ENCODE data around the gene UBE2K.
"Not testable (repeated sequence)": the region's sequence is repeated elsewhere in the genome, so short reads cannot be mapped to it uniquely, and the experiment has no call there.

The UBE2K gene

DNA sequence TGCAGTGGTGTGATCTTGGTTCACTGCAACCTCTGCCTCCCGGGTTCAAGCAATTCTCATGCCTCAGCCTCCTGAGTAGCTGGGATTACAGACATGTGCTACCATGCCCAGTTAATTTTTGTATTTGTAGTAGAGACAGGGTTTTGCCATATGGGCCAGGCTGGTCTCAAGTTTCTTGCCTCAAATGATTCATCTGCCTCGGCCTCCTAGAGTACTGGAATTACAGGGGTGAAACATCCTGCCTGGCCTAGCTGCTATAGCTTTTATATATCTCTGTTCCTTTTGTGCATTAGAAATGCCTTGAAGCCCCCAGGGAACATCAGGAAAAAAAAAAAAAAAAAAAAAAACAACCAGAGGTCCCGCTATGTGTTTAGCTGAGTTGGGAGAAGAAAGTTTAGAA is 34.8 kb downstream of the UBE2K start:
- DNase-seq, result no peak

DNA sequence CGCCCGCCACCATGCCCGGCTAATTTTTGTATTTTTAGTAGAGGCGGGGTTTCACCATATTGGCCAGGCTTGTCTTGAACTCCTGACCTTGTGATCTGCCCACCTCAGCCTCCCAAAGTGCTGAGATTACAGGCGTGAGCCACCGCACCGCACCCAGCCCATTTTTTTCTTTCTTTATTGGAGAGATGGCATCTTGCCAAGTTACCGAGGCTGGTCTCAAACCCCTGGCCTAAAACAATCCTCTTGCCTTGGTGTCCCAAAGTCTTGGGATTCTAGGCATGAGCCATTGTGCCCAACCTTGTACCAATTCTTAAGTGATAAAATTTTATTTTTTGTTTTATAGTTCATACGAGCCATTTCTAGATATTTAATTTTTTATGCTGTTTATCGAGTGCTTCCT is 41.7 kb downstream of the UBE2K start:
- not testable (repeated sequence) for DNase-seq

GRCh38 chr4:39741401-39741800 is 43.5 kb downstream of the UBE2K start:
- no peak for DNase-seq

GRCh38 chr4:39745920-39746319 is 48.0 kb downstream of the UBE2K start:
- DNase-seq, result no peak

DNA sequence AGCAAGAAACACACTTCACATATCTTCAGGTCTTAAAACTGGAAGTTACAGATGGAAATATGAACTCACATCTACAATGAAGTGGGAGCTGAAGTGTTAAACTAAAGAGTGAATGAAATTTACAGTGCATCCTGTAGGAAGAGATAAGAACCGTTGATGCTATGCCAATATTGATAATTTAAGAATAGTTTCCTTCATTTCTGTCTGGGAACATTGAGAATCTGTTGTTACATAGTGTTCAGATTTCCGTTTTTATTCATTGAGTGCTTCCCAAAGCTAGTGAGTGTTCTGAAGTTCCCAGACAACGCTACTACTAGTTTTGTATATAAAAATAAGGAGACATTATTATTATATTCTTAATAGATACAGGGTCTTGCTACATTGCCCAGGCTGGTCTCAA is 52.3 kb downstream of the UBE2K start:
- no peak for DNase-seq

GRCh38 chr4:39754309-39754708 is 56.4 kb downstream of the UBE2K start:
- DNase-seq, result no peak

- no peak for DNase-seq
Measured at GRCh38 chr4:39756159-39756558, 58.2 kb downstream of the UBE2K start.

DNA sequence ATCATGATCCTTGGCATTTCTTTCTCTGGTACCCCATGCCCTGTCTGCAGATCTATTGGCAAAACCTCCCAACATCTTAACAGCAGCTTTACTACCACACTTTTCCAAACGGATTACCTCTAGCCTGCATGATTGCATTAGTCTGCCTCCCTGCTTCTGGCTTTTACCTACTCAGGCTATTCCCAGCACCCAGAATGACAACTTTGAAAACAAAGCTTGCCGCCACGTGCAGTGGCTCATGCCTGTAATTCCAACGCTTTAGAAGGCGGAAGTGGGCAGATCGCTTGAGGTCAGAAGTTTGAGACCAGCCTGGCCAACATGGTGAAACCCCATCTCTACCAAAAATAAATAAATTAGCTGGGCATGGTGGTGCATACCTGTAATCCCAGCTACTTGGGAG is 60.2 kb downstream of the UBE2K start:
- no peak for DNase-seq

GRCh38 chr4:39759569-39759968 is 61.6 kb downstream of the UBE2K start:
- DNase-seq, result no peak

DNA sequence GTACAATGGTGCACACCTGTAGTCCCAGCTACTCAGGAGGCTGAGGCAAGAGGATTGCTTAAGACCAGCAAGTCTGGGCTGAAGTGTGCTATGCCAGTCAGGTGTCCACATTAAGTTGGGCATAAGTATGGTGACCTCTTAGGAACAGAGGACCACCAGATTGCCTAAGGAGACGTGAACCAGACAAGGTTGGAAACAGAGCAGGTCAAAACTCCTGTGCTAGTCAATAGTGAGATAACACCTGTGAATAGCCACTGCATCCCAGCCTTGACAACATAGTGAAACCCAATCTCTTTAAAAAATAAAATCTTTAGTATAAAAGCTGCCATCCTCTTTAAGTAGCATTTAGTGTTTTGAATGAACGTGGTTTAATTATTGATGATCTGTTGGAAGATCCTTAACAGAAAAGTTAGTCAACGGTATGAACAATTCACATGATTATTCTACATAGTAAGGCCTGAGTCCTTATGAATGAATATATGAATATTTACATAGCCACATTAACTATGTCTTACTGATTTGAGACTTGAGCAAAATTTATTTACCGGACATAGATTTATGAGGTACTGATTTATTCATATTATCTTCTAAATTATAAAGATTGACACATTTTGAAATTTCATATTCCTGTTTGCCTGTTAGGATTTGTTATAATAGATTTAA is 63.2 kb downstream of the UBE2K start:
- no peak for DNase-seq

DNA sequence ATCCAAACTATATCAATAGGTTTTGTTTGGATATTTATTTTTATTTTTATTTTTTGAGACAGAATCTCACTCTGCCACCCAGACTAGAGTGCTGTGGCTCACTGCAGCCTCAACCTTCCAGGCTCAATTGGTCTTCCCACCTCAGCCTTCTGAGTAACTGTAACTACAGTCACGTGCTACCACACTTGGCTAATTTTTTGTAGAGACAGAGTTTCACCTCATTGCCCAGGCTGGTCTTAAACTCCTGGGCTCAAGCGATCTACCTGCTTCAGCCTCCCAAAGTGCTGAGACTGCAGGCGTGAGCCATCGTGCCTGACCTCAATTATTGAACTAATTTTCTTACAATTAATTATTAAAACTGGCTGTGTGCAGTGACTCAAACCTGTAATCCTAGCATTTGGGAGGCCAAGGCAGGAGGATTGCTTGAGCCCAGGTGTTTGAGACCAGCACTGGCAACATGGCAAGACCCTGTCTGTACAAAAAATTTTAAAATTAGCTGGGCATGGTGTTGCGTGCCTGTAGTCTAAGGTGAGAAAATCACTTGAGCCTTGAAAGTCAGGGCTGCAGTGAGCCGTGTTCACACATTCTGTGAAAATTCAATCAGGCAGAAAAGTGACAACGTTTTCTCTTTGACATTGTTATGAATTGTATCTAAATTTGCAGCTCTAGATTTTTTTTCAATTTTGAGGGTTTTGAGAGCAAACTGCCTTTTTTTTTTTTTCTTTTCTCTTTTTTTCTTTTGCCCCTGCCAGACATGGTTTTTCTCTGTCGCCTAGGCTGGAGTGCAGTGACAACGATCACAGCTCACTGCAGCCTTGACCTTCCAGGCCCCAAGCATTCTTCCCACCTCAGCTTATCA is 66.0 kb downstream of the UBE2K start:
- DNase-seq, result no peak

- no peak for DNase-seq
Measured at GRCh38 chr4:39770005-39770404, 72.1 kb downstream of the UBE2K start.

- no peak for DNase-seq
Measured at GRCh38 chr4:39770471-39770870, 72.5 kb downstream of the UBE2K start.

DNA sequence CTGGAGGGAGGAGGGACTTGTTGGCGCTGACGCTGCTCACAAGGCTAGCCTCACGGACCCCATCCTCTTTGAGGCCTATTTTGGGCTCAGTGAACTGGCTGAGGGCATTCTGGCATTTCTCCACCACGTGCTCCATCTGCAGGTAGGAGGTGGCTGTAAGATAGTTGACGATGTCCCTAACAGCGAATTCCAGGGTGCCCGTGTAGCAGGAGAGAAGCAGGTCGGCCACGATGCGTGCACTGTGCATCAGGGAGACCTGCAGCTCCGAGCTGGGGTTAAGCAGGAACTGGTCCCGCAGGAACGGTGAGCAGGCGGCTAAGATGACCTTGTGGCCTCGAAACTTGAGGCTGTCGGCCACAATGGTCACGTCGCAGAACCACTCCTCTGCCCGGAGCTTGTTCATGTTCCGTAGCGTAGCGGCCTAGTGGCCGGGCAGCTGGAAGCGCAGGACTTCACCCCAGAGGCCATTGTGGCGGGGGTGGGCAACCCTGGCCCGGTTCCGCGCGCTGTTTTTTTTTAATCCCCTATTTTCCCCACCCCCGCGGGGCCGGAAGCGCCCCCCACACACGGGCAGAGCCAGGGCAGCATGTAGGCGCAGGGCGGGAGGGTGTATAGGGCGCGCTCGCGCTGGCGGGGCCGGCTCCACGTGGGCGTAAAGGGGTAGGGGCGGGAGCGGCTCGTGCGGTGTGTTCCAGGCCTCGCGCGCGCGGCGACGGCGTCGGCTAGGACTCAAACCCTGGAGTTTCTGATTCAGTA is 73.2 kb downstream of the UBE2K start:
- no peak for DNase-seq

DNA sequence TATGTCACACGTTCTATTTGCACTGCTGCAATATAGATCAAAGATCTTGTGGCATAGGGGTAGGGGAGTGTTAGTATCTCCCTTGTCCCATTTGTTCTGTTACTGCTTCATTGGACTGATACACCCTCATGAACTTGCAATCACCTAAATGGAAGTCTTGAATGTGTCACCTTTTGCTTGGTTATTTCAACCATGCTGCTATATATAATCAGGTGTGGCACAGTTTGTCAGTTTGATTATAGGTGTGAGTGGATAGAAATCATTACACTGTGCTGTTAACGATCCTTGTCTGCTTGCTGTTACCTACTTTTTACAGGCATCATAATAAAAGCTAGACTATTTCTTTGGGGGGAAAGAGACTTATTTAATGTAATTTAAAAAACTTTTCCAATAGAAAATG is 84.1 kb downstream of the UBE2K start:
- DNase-seq, result not testable (repeated sequence)

DNA sequence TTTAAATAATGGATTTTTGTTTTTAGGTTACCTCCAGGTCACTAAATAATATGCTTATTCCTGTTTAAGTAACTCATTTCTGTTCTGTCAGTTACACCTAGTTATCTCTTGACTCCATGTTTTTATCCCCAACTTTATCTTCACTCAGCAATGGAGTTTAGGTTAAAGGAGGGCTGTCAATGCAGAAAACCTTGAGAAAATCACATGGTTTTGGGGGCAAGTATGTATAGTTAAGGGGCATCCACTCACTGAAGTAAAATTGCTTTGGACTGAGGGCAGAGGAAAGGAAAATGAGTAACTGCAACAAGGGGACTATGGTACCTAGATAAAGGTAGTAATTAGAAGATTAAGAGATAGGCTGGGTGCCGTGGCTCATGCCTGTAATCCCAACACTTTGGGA is 87.1 kb downstream of the UBE2K start:
- no peak for DNase-seq

- no peak for DNase-seq
Measured at GRCh38 chr4:39786838-39787237, 88.9 kb downstream of the UBE2K start.

DNA sequence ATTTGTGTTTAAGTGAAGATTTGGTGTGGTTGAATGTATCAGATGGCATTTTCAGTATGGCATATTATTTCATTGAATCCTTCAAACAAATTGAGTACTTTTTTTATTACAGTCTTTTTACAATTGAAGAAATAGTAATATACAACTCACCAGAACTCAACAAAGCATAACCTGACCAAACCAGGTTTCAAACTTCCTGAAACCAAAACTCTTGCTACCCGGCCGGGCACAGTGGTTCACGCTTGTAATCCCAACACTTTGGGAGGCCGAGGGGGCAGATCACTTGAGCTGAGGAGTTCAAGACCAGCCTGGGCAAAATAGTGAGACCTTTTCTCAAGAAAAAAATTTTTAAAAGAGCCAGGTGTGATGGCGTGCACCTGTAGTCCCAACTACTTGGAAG is 94.2 kb downstream of the UBE2K start:
- no peak for DNase-seq

DNA sequence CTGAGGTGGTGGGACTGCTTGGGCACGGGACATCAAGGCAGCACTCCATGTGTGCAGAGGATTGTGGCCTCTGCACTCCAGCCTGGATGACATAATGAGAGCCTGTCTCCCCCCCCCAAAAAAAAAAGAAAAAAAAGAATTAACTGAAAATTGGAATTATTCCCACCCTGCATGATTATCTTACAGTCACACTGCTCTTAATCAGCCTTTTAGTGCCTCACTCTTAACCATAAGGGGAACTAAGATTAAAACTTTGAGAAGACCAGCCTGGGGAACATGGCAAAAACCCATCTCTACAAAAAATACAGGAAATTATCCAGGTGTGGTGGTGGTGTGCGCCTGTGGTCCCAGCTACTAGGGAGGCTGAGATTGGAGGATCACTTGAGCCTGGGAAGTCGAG is 94.6 kb downstream of the UBE2K start:
- no peak for DNase-seq

GRCh38 chr4:39792976-39793375 is 95.0 kb downstream of the UBE2K start:
- DNase-seq, result not testable (repeated sequence)

DNA sequence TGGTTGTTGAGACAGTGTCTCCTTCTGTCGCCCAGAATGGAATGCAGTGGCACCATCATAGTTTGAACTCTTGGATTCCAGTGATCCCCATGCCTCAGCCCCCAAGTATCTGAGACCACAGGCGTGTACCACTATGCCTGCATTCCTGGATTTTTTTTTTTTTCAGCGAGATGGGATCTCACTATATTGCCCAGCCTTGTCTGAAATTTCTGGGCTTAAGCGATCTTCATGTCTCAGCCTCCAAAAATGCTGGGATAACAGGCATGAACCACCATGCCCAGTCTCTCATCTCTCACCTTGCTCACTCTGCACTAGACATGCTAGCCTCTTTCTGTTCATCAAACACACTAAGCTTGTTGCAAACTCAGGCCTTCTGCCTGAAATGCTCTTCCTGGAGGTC is 104.1 kb downstream of the UBE2K start:
- no peak for DNase-seq

DNA sequence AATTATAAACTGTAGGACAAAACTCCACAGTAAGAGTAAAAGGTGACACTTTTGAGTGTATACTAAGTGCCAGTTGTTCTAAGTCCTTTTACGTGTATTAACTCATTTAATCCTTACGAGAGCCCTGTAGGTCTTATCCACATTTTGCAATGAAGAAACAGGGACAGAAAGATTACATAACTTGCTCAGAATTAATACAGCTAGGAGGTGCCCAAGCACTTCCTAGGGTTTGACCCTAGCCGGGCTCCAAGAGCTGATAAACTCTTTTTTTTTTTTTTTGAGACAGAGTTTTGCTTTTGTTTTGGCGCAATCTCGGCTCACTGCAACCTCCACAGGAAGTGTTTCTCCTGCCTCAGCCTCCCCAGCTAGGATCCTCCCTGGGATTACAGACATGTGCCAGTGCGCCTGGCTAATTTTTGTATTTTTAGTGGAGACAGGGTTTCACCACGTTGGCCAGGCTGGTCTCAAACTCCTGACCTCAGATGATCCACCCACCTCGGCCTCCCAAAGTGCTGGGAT is 110.4 kb downstream of the UBE2K start:
- no peak for DNase-seq

DNA sequence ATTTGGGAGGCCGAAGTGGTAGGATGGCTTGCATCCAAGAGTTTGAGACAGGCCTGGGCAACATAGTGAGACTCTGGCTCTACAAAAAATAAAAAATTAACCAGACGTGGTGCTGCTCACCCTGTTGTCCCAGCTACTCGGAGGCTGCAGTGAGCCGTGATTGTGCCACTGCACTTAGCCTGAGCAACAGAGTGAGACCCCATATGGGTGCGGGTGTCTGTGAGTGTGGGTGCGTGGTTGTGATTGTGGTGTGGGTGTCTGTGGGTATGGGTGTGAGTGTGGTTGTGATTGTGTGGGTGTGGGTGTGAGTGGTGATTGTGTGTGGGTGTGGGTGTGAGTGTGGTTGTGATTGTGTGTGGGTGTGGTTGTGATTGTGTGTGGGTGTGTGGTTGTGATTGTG is 114.6 kb downstream of the UBE2K start:
- DNase-seq, result no peak

DNA sequence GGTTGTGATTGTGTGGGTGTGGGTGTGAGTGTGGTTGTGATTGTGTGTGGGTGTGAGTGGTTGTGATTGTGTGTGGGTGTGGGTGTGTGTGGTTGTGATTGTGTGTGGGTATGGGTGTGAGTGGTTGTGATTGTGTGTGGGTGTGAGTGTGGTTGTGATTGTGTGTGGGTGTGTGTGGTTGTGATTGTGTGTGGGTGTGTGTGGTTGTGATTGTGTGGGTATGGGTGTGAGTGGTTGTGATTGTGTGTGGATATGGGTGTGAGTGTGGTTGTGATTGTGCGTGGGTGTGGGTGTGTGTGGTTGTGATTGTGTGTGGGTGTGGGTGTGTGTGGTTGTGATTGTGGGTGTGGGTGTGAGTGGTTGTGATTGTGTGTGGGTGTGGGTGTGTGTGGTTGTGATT is 115.1 kb downstream of the UBE2K start:
- DNase-seq, result not testable (repeated sequence)

Measured in RPMI8226 (cell line).